CD4-positive, alpha-beta T cell treated with Interleukin-4 for 1 hour (primary cell): ENCODE results near the gene CZIB.
"Not testable (repeated sequence)": the region's sequence is repeated elsewhere in the genome, so short reads cannot be mapped to it uniquely, and the experiment has no call there.

Experiments
- DNase-seq, 2 donors: peaks; one replicate each; pipeline ENCODE4 v3.0.0-alpha.2; 2020 to 2022

CZIB gene

GRCh38 chr1:53187401-53187800 is 33.0 kb downstream of the CZIB start:
- DNase-seq = no peak

- no peak for DNase-seq
These were observed 33.9 kb downstream of the CZIB start for GRCh38 chr1:53186533-53186932.

DNA sequence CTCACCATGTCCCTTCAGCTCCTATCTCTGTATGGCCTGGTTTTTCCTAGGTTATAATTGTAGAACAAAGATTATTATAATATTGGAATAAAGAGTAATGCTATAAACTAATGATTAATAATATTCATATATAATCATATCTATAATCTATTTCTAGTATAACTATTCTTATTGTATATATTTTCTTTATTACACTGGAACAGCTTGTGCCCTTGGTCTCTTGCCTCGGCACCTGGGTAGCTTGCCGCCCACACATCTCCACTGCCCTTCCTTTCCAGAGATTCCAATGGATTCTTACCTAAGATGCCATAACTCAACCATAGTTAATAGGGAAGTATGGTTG is 34.5 kb downstream of the CZIB start:
- not testable (repeated sequence) for DNase-seq

DNA sequence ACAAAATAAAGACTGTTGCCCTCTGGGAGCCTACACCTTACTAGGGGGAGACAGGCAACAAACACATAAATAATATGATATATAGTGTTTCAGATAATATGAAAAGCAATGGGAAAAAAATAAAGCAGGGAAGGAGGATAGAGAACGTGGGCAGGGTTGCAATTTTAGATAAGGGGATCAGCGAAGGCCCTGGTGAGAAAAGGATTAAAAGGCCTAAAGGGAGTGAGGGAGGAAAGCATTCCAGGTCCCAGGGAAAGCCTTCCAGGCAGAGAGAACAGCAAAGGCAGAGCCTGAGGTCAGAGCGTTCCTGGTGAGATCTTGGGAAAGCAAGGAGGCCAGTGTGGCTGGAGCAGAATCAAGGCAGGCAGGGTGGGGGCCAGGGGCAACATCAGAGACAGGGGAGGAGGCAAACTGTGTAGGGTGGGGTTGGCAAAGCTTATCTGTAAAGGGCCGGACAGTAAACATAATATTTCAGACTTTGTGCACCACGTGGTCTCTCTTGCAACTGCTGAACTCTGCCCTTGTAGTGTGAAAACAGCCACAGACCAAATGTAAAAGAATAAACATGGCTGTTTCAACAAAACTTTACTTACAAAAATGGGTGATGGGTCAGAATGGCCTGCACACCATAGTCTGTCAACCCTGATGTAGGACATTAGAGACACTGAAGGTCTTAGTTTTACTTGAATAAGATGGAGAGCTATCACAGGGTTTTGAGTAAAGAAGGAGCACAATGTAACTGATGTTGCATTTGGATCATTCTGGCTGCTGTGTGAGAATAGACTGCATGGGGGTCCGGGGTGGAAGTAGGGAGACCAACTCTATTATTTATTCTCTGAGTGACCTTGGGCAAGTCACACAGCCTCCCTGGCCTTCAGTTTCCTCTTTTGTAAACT is 37.1 kb downstream of the CZIB start:
- DNase-seq = no peak

DNA sequence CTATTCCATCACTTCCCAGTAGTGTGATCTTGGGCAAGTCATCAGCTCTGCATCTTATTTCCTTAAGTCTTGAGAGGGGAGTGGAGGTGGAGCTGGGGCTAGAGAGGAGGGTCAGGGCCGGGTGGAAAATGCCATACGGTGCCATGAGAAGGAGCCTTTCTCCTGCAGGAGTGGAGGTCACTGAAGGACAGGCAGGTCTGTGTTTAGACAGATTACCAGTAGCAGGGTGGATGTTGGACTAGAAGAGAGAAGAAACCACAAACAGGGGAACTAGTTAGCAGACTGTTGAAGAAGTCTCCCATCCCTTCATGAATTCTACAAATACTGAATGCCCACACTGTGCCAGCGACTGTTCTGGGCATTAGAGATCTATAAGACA is 37.7 kb downstream of the CZIB start:
- DNase-seq = no peak

DNA sequence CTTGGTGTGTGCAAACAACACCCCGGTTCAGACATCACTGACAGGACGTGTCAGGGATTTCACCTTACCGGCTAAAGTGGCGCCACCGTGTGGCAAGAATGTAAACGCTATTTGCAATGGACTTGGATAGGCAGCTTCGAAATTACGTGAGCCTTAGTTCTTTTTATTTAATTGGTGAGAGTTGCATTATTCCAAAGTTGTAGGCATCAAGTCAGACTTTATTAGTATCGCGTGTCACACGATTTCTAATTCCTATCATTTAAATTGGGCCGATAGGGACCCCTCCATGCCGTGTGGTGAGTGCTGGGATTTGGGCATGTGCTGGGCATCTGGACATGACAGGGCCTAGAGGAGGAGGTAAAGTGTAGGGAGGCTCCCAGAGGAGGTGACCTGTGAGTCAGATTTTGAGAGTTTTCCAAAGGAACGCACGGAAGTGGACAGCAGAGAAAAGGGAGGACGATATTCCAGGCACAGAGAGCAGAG is 38.3 kb downstream of the CZIB start:
- DNase-seq = peak; percentile 78 to 79

GRCh38 chr1:53180951-53181350 is 39.5 kb downstream of the CZIB start:
- no peak for DNase-seq

DNA sequence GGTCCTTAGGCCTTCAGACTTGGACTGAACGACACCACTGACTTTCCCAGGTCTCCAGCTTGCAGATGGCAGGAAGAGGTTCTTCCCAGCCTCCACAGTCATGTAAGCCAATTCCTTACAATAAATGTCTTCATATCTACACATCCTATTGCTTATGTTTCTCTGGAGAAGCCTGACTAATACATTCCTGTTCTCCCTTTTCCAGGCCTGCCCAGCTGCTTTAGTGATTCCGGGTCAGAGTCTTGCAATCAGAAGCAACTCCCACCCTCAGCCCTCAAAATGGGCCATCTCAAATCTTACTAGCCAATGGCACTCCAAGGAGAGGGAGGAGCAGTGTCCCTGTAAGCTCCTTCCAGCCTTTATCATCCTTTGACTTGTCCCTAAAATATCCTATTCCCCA is 40.2 kb downstream of the CZIB start:
- DNase-seq = no peak

- no peak for DNase-seq
These were observed 43.8 kb downstream of the CZIB start for GRCh38 chr1:53176452-53177208.

DNA sequence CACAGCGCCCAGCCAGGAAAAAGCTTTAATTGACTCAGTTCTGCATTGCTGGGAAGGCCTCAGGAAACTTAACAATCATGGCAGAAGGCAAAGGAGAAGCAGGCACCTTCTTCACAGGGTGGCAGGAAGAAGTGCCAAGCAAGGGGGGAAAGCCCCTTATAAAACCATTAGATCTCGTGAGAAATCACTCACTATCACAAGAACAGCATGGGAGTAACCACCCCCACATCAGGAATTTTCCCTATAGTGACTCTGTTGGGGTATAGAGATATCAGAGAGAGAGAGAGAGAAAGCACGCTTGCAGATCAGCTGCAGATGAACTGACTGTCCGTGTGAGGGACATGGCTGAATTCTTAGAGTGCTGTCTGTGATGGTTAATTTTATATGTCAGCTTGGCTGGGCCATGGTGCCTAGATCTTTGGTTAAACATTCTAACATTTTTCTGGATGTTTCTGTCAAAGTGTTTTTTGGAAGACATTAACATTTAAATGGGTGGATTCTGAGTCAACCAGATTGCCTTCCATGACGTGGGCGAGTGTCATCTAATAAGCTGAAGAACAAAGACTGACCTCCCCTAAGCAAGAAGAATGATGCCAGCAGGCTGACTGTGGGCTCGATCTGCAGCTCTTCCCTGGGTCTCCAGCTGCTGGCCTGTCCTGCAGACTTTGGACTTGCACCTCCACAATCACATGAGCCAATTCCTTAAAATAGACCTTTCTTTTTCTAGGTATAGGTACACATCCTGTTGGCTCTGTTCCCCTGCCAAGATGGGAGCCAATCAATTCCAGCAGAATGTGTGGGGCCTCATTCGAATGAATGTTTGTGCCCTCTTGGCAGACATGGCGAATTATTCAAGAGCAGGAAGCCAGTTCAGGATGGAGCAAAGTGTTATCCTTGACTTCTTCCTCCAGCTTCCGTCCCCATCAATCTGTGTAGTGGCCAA is 45.2 kb downstream of the CZIB start:
- DNase-seq = no peak

GRCh38 chr1:53172426-53173128 is 47.9 kb downstream of the CZIB start:
- DNase-seq = peak; percentile 14 to 42

GRCh38 chr1:53166912-53167311 is 53.5 kb downstream of the CZIB start:
- no peak for DNase-seq

GRCh38 chr1:53166366-53166765 is 54.1 kb downstream of the CZIB start:
- DNase-seq = no peak

- DNase-seq = no peak
These were observed 54.9 kb downstream of the CZIB start for GRCh38 chr1:53165408-53165961.
